BJ (cell line): ENCODE results near the gene NME4. TPM values are rescaled to one million over a fixed set of nuclear protein-coding genes. Genes with fewer than 3 reads are reported as not detected.
A peak's percentile ranks its signal among the peaks of the same experiment; 100 is the strongest.
"Not testable (repeated sequence)": the region's sequence is repeated elsewhere in the genome, so short reads cannot be mapped to it uniquely, and the experiment has no call there.

Experiments used
- CTCF ChIA-PET: fragments of 350-600 bp; formaldehyde crosslinking; extraction: SDS; loops from one replicate; lab custom pipeline; 2021; ENCODE audit warnings: antibody characterized with exemption, inconsistent platforms; lab: Yijun Ruan, JAX
- POLR2A ChIA-PET: fragments of 300-600 bp; sonication (Branson Sonifier 250); formaldehyde crosslinking; extraction: SDS; loops from one replicate; lab custom pipeline; 2021; ENCODE audit warnings: antibody characterized with exemption; lab: Charles Lee
- DNase-seq: peaks from one replicate; pipeline ENCODE4 v3.0.0-alpha.2; 2011; ENCODE audit warnings: low read depth
- H3K27me3 ChIP-seq: 2 replicates; pipeline ENCODE4 v1.6.0; 2011; ENCODE audit warnings: low read length; ENCODE audit not compliant: control insufficient read depth, insufficient read depth
- H3K36me3 ChIP-seq: 2 replicates; pipeline ENCODE4 v1.5.1; 2011; ENCODE audit warnings: low read length; ENCODE audit not compliant: control insufficient read depth, insufficient read depth
- H3K4me3 ChIP-seq: 2 replicates; pipeline ENCODE4 v1.5.1; 2011; ENCODE audit warnings: low read depth, mild to moderate bottlenecking, control low read depth, low read length
- polyA minus RNA-seq: library from RNA; depleted of rRNA, polyadenylated mRNA; stranded (reverse); fragments of >200 nt; gene quantifications from 2 replicates; pipeline ENCODE4 v1.2.3, GENCODE V29; 2011; rRNA and poly(A)+ RNA removed
- polyA plus RNA-seq: library from polyadenylated mRNA; depleted of rRNA; stranded (reverse); fragments of >200 nt; gene quantifications from 2 replicates; pipeline ENCODE4 v1.2.3, GENCODE V29; 2011; rRNA removed
- TF ChIP-seq, protein P1 (sequence below): IDR thresholded peaks from 2 replicates; pipeline ENCODE4 v1.5.1; 2011; ENCODE audit warnings: low read depth, mild to moderate bottlenecking, control low read depth, inconsistent platforms, low read length, moderate library complexity; ENCODE audit not compliant: insufficient read depth

The NME4 gene
- polyA plus RNA-seq (227 and 290 TPM in 2 replicates), polyA minus RNA-seq (83.9 and 109 TPM in 2 replicates)

DNA sequence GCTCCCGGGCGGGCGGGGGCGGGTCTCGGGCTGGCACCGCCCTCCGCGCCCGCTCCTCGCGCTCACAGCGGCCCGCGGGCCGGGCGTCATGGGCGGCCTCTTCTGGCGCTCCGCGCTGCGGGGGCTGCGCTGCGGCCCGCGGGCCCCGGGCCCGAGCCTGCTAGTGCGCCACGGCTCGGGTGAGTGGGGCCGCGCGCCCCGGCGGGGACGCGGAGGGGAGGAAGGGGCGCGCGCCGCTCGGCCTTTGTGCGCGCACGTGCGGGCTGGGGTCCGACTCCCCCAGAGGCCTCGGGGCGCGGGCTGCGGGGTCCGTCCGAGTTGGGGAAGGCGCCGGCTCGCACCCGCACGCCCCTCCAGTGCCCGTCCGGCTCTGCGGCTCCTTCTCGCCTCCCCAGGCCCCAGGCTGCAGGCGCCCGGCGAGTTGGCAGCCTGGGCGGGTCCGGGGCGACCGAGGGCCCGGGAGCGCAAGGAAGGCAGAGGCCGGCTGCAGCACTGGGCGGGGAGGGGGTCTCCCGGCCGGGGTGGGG is at the start of gene NME4:
TSS of gene NME4 (plus strand) at position 65 of the 527 bp plus-strand sequence. CDS start at position 89, 24 bp downstream.
- TF ChIP-seq, protein P1, sequence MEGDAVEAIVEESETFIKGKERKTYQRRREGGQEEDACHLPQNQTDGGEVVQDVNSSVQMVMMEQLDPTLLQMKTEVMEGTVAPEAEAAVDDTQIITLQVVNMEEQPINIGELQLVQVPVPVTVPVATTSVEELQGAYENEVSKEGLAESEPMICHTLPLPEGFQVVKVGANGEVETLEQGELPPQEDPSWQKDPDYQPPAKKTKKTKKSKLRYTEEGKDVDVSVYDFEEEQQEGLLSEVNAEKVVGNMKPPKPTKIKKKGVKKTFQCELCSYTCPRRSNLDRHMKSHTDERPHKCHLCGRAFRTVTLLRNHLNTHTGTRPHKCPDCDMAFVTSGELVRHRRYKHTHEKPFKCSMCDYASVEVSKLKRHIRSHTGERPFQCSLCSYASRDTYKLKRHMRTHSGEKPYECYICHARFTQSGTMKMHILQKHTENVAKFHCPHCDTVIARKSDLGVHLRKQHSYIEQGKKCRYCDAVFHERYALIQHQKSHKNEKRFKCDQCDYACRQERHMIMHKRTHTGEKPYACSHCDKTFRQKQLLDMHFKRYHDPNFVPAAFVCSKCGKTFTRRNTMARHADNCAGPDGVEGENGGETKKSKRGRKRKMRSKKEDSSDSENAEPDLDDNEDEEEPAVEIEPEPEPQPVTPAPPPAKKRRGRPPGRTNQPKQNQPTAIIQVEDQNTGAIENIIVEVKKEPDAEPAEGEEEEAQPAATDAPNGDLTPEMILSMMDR: no peak
- no peaks in the 10 kb centered on the region for H3K27me3 ChIP-seq
- ChIA-PET POLR2A (no interaction called here), CTCF (interaction anchor here (1.0 to 1.6 kb wide), 3 partner anchors 10 to 98 kb away, joined by 3 read pairs; partner anchors contain the start of gene MRPL28)
- H3K4me3 ChIP-seq: peak within 1 kb of the TSS; percentile 62
- peaks cover 10% of the 10 kb centered on the region for H3K36me3 ChIP-seq
- no peak for DNase-seq

DNA sequence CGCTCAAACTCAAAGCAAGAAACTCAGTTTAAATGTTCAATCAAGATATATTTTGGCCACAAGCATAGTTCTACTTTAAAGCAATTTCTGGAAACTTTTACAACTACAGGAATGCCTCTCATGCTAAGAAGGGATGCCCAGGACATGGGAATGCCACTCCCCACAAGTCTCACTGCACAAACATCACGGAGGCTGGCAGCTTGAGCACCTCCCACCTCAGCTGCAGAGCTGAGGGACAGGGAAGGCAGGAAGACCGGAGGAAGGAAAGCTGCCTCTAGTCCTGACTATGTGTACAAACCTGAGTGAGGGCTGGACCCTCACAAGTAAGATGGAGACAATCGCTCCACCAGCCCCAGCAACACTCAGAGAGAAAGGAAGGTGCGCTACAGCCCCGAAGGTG is 49.8 kb upstream of the NME4 start:
- no peak overlapping the region for H3K4me3 ChIP-seq
- TF ChIP-seq, protein P1: no peak
- peaks cover 4% of the 10 kb centered on the region for H3K36me3 ChIP-seq
- H3K27me3 ChIP-seq: no peaks in the 10 kb centered on the region
- DNase-seq: no peak
- POLR2A ChIA-PET: no interaction called here
- CTCF ChIA-PET: interaction anchor here (1.7 kb wide), 1 partner anchor 14 kb away, joined by 3 read pairs; no protein-coding TSS in a partner anchor

DNA sequence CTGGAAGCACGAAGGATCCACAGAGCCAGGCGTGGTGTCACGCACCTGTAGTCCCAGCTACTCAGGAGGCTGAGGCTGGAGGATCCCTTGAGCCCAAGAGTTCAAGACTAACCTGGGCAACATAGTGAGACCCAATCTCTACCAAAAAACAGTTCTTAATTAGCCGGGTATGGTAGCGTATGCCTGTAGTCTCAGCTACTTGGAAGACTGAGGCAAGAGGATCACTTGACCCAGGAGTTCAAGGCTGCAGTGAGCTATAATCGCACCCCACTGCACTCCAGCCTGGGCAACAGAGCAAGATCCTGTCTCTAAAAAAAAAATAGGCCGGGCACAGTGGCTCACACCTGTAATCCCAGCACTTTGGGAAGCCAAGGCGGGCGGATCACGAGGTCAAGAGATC is 48.5 kb upstream of the NME4 start:
- POLR2A ChIA-PET, H3K27me3 ChIP-seq, H3K36me3 ChIP-seq, DNase-seq, H3K4me3 ChIP-seq: not testable (repeated sequence)
- CTCF ChIA-PET: interaction anchor here (2.4 kb wide), 1 partner anchor 14 kb away, joined by 8 read pairs; no protein-coding TSS in a partner anchor

DNA sequence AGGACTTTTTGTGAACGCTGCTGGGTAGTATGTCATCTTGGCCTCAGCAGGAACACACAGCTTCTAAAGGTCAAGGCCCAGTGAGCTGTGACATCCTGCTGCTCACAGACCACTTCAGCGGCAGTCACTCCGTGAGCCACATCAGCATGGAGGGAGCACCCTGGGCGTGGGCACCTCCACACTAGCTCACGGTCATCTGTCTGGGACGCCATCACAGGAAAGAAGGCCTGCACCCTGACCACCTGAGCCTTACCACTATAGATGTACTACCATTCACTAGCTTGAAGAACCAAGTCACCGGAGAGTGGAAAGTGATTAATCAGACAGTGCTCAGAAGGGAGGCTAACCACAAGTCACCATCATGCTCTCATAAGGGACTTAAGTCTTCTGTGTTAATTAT is 47.8 kb upstream of the NME4 start:
- no peak for DNase-seq
- CTCF ChIA-PET: interaction anchor here (0.8 to 2.4 kb wide), 2 partner anchors 12 to 13 kb away, joined by 3 to 8 read pairs; no protein-coding TSS in a partner anchor
- POLR2A ChIA-PET: no interaction called here
- Histone ChIP-seq H3K36me3 (peaks cover 3% of the 10 kb centered on the region), H3K27me3 (no peaks in the 10 kb centered on the region), H3K4me3 (no peak overlapping the region)
- TF ChIP-seq, protein P1: no peak

DNA sequence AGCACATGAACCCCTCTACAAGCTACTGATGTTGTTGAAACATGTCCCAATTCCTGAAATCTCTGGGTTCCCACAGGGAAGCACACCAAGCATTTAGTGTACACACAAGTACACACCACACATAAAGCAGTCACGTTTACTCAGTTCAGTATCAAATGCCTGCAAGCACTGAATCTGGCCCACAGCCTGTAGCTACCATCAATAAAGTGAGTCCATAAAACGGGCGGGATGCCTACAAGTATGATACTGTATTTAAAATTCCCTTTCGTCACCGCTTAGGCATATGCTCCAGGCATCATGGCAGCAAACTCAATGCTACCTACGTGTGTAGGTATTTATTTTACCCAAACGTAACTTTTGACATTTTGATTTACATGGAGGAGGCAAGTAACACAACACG is 46.8 kb upstream of the NME4 start:
- CTCF ChIA-PET: interaction anchor here (0.8 to 2.4 kb wide), 2 partner anchors 12 to 13 kb away, joined by 3 to 8 read pairs; no protein-coding TSS in a partner anchor
- no peak for DNase-seq
- Histone ChIP-seq H3K4me3 (no peak overlapping the region), H3K36me3 (peaks cover 3% of the 10 kb centered on the region), H3K27me3 (no peaks in the 10 kb centered on the region)
- TF ChIP-seq, protein P1: no peak
- POLR2A ChIA-PET: no interaction called here
